Brain microvascular endothelial cell (primary cell): Measurements from ENCODE around the gene MAP1S.

Source experiments
- DNase-seq: peaks from one replicate; pipeline ENCODE4 v3.0.0-alpha.2; 2020
- H3K27ac ChIP-seq: fragments of 250-450 bp; sonication (Bioruptor Pico); 2 replicates; pipeline ENCODE4 v1.5.1; 2020; ENCODE audit warnings: mild to moderate bottlenecking, moderate library complexity
- H3K27me3 ChIP-seq: fragments of 250-450 bp; sonication (Bioruptor Pico); replicated peaks from 2 replicates; pipeline ENCODE4 v1.5.1; 2020; ENCODE audit warnings: mild to moderate bottlenecking
- H3K36me3 ChIP-seq: fragments of 250-450 bp; sonication (Bioruptor Pico); replicated peaks from 2 replicates; pipeline ENCODE4 v1.5.1; 2020; ENCODE audit warnings: mild to moderate bottlenecking
- H3K4me3 ChIP-seq: 2 replicates; pipeline ENCODE4 v1.5.1; 2011; ENCODE audit warnings: low read depth, mild to moderate bottlenecking, control low read depth, low read length, moderate library complexity
- in situ Hi-C: cut with HindIII; loops from 2 replicates; pipeline ENCODE4 v1.10.0; 2017; ENCODE audit warnings: low sequenced_read_pairs, low pct_ligation_motif_present
- TF ChIP-seq, protein P1 (sequence below): IDR thresholded peaks from 2 replicates; pipeline ENCODE4 v1.5.1; 2011; ENCODE audit warnings: low read depth, mild to moderate bottlenecking, moderate library complexity, low read length, control low read depth, inconsistent platforms; ENCODE audit errors: missing control alignments

The MAP1S gene

DNA sequence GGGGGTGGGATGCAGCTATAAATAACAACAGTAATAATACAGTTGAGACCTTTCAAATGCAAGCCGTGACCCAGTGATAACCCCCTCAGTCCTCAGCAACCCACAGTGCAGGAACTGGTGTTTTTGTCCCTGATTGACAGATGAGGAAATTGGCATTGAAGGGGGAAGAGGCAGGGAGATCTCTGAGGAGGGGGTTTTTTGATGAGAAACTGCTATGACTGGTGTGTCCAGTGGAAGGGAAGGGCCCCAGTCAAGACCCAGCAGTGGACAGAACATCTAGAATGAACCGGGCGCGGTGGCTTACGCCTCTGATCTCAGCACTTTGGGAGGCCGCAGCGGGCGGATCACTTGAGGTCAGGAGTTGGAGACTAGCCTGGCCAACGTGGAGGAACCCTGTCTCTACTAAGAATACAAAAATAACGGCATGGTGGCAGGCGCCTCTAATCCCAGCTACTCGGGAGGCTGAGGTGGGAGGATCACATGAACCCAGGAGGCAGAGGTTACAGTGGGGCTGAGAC, 1.9 kb downstream of the MAP1S start:
- Histone ChIP-seq H3K27me3 (no peaks in the 10 kb centered on the region), H3K4me3 (peak overlapping the region; percentile 79), H3K27ac (peak overlapping the region; percentile 28), H3K36me3 (peaks cover 28% of the 10 kb centered on the region)
- in situ Hi-C loops, result no loop called here
- TF ChIP-seq, protein P1, sequence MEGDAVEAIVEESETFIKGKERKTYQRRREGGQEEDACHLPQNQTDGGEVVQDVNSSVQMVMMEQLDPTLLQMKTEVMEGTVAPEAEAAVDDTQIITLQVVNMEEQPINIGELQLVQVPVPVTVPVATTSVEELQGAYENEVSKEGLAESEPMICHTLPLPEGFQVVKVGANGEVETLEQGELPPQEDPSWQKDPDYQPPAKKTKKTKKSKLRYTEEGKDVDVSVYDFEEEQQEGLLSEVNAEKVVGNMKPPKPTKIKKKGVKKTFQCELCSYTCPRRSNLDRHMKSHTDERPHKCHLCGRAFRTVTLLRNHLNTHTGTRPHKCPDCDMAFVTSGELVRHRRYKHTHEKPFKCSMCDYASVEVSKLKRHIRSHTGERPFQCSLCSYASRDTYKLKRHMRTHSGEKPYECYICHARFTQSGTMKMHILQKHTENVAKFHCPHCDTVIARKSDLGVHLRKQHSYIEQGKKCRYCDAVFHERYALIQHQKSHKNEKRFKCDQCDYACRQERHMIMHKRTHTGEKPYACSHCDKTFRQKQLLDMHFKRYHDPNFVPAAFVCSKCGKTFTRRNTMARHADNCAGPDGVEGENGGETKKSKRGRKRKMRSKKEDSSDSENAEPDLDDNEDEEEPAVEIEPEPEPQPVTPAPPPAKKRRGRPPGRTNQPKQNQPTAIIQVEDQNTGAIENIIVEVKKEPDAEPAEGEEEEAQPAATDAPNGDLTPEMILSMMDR, result no peak
- DNase-seq, result no peak

DNA sequence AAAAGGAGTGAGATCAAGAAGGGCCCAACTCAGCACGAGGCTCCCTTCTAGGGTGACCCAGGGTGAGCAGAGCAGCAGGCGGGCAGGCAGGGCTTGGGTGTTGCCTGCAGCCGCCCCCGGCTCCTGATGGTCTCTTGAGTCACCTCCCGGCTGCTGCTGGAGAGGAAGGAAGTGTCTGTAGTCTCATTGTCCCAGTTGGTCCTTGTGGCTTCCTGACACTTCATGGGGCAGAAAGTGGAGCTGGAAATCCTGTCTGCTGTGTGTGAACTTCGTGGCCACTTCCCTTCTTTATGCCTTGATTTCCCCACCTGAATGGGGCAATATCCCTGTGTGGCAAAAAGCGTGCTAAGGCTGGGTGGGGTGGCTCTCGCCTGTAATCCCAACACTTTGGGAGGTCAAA, 2.5 kb downstream of the MAP1S start:
- H3K36me3 ChIP-seq, result peaks cover 34% of the 10 kb centered on the region
- H3K4me3 ChIP-seq, result peak overlapping the region; percentile 3
- peak overlapping the region; percentile 28 for H3K27ac ChIP-seq
- H3K27me3 ChIP-seq, result no peaks in the 10 kb centered on the region
- DNase-seq, result peak; percentile 61
- in situ Hi-C loops, result no loop called here
- TF ChIP-seq, protein P1, result no peak

DNA sequence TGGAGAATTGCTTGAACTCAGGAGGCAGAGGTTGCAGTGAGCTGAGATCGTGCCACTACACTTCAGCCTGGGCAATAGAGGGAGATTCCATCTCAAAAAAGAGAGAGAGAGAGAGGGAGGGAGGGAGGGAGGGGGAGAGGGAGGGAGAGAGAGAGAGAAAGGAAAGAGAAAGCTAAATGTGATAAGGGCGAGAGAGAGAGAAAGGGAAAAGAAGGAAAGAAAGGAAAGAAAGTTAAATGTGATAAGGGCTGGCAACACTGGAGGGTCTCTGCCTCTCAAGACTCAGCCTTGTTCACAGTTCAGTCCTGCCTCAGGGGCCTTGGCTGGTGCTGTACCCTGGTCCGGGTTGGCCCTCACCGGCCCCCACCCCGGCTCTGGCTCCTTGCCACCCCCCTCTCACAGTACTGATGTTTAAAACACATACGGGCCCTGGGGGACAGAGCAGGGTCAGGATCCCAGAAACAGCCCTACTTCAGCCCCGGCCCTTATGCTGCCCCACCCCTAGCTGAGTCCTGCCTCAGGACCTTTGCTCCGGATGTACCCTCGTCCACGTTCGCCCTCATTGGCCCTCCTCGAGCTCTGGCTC, 3.5 kb downstream of the MAP1S start:
- no peaks in the 10 kb centered on the region for H3K27me3 ChIP-seq
- in situ Hi-C loops, result no loop called here
- H3K27ac ChIP-seq, result no peak overlapping the region
- no peak for DNase-seq
- H3K36me3 ChIP-seq, result peaks cover 43% of the 10 kb centered on the region
- TF ChIP-seq, protein P1, result no peak
- no peak overlapping the region for H3K4me3 ChIP-seq

DNA sequence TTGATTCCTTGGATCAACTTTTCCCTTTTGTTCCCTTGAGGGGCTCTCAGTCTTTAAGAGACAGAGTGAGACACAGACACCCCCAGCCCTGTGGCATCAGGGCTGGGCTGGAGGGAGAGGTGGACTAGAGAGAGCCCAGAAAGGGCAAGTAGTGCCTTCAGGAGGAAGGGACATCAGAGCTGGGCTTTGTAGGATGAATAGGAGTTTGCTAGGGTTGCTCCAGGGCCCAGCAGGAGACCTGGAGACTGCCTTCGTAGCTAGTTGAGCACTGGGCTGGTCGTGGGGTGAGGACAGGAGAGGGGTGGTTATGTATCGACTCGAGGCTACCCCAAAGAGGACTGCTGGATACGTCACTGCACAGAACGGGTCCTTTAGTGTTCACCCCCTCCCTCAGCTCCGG, 5.4 kb downstream of the MAP1S start:
- Histone ChIP-seq H3K27me3 (no peaks in the 10 kb centered on the region), H3K4me3 (no peak overlapping the region), H3K27ac (no peak overlapping the region), H3K36me3 (peaks cover 59% of the 10 kb centered on the region)
- TF ChIP-seq, protein P1, result no peak
- in situ Hi-C loops, result no loop called here
- no peak for DNase-seq

DNA sequence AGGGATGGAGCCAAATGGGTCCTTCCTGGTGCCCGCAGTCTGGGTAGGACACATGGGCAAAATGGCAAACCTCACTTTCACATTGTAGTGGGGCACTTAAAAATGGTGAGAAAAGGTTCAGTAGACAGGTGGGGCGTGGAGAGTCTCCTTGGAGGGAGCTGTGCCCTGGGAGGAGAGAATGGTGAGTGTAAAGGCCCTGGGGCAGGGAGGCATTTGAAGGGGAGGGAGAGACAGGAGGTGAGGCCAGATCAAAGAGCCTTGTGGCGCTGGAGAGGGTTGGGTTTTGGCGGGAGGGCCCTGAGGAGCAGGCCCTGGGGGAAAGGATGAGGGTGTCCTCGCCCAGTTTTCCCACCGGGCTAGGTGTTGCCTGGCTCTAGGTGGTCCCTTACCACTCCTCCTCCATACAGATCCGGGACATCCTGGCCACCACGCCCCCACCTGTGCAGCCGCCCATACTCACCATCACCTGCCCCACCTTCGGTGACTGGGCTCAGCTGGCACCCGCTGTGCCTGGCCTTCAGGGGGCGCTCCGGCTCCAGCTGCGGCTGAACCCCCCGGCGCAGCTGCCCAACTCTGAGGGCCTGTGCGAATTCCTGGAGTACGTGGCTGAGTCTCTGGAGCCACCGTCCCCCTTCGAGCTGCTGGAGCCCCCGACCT, 6.3 kb downstream of the MAP1S start:
- in situ Hi-C loops, result no loop called here
- Histone ChIP-seq H3K36me3 (peaks cover 63% of the 10 kb centered on the region), H3K4me3 (no peak overlapping the region), H3K27ac (no peak overlapping the region), H3K27me3 (no peaks in the 10 kb centered on the region)
- TF ChIP-seq, protein P1, result peak; percentile 56
- DNase-seq, result no peak
